Lower lobe of right lung (tissue), 2 donors: ENCODE measurements around the gene CCNY. TPM values are rescaled to one million over a fixed set of nuclear protein-coding genes. Genes with fewer than 3 reads are reported as not detected.

ENCODE experiments used
- ATAC-seq, 2 donors: fragments of 200-7000 bp; cut with Tn5 transposase; one replicate each; pipeline ENCODE4 v1.9.1; 2020 to 2022; ENCODE audit warnings: mild to moderate bottlenecking in 2 of 2, moderate library complexity in 2 of 2
- DNase-seq: peaks from one replicate; pipeline ENCODE4 v3.0.0-alpha.2; 2020
- H3K27ac ChIP-seq: fragments of 200-600 bp; one replicate; pipeline ENCODE4 v1.8.0; 2022
- H3K27me3 ChIP-seq: fragments of 200-600 bp; one replicate; pipeline ENCODE4 v1.8.0; 2022; ENCODE audit warnings: low read depth
- H3K36me3 ChIP-seq: fragments of 200-600 bp; one replicate; pipeline ENCODE4 v1.8.0; 2022; ENCODE audit warnings: mild to moderate bottlenecking
- H3K4me1 ChIP-seq: fragments of 200-600 bp; one replicate; pipeline ENCODE4 v1.8.0; 2022
- H3K4me3 ChIP-seq: fragments of 200-600 bp; one replicate; pipeline ENCODE4 v1.8.0; 2022; ENCODE audit warnings: mild to moderate bottlenecking
- H3K9me3 ChIP-seq: fragments of 200-600 bp; one replicate; pipeline ENCODE4 v1.8.0; 2022
- CTCF ChIP-seq: fragments of 200-600 bp; IDR thresholded peaks from one replicate; pipeline ENCODE4 v1.8.0; 2022; ENCODE audit warnings: antibody characterized with exemption, mild to moderate bottlenecking
- intact Hi-C: fragments of 100-400 bp; cut with DNase I; formaldehyde crosslinking; loops from one replicate; pipeline ENCODE4 v1.11.0; 2022
- total RNA-seq: library from RNA; stranded (reverse); fragmentation: NEBNext Ultra II Directional; extraction: Animal tissue kit (Norgen Biotek cat#: 25700); gene quantifications from one replicate; pipeline ENCODE4 v1.2.1, GENCODE V29; 2021
- donor health status: DM: no; HTN: yes; CAD: no; lungs with severe emphysema.

The CCNY gene
- total RNA-seq, 1 donor from 2014 or later, result 64.5 TPM

GRCh38 chr10:35492386-35493195 lies 156.3 kb downstream of the CCNY start:
- H3K4me1 ChIP-seq, result peaks cover 38% of the 10 kb centered on the region
- no peak for TF ChIP-seq CTCF
- ATAC-seq, result peak in 1 of 2 donors; percentile 33
- no peak overlapping the region for H3K27ac ChIP-seq
- no peaks in the 10 kb centered on the region for H3K9me3 ChIP-seq
- H3K36me3 ChIP-seq, result no peaks in the 10 kb centered on the region
- no peak for DNase-seq
- H3K27me3 ChIP-seq, result no peaks in the 10 kb centered on the region
- no peak overlapping the region for H3K4me3 ChIP-seq
- intact Hi-C loops, result no loop called here

GRCh38 chr10:35493196-35494118 lies 157.1 kb downstream of the CCNY start:
- DNase-seq (no peak), ATAC-seq (peak in 1 of 2 donors; percentile 25)
- intact Hi-C loops, result no loop called here
- Histone ChIP-seq H3K4me3 (no peak overlapping the region), H3K9me3 (no peaks in the 10 kb centered on the region), H3K4me1 (peaks cover 34% of the 10 kb centered on the region), H3K36me3 (no peaks in the 10 kb centered on the region), H3K27ac (no peak overlapping the region), H3K27me3 (no peaks in the 10 kb centered on the region)
- TF ChIP-seq CTCF, result no peak

GRCh38 chr10:35495521-35496119 lies 159.3 kb downstream of the CCNY start:
- Histone ChIP-seq H3K27ac (peak overlapping the region; percentile 61), H3K9me3 (no peaks in the 10 kb centered on the region), H3K27me3 (no peaks in the 10 kb centered on the region), H3K4me3 (no peak overlapping the region), H3K36me3 (no peaks in the 10 kb centered on the region), H3K4me1 (peaks cover 34% of the 10 kb centered on the region)
- intact Hi-C loops, result no loop called here
- DNase-seq, result no peak
- ATAC-seq, result peak; percentile 43 to 55
- TF ChIP-seq CTCF, result no peak

- ATAC-seq (no peak), DNase-seq (no peak)
- Histone ChIP-seq H3K4me3 (no peak overlapping the region), H3K27ac (no peak overlapping the region), H3K36me3 (no peaks in the 10 kb centered on the region), H3K4me1 (peaks cover 30% of the 10 kb centered on the region), H3K27me3 (no peaks in the 10 kb centered on the region), H3K9me3 (no peaks in the 10 kb centered on the region)
- intact Hi-C loops, result no loop called here
- no peak for TF ChIP-seq CTCF
Observed at GRCh38 chr10:35497909-35498308, 161.6 kb downstream of the CCNY start.

- no peak for TF ChIP-seq CTCF
- intact Hi-C loops, result no loop called here
- H3K9me3 ChIP-seq, result no peaks in the 10 kb centered on the region
- peaks cover 4% of the 10 kb centered on the region for H3K36me3 ChIP-seq
- H3K27me3 ChIP-seq, result no peaks in the 10 kb centered on the region
- no peak overlapping the region for H3K4me3 ChIP-seq
- H3K27ac ChIP-seq, result no peak overlapping the region
- peaks cover 23% of the 10 kb centered on the region for H3K4me1 ChIP-seq
- ATAC-seq, result no peak
- no peak for DNase-seq
Observed at GRCh38 chr10:35498693-35499092, 162.4 kb downstream of the CCNY start.
